ENCODE results near the gene MLEC.

DNA sequence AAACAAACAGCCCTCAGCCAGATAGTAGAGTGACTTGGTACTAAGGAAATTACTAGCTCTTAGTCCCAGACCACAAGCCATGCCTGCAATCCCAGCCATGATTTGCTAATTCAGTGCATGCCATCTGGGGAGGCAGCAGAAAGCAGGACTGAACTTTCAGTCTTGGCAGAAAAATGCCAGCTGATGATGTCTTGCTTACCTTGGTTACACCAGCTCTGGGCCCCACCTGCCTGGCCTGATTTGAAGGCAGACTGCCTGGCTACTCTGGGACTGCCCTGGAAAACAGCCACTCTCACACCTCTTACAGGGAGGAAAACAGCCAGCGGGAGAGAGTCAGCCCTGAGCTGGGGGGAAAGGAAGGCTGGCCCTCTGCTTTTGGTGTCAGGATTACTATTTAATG is 18.7 kb downstream of the MLEC start:
- TF ChIP-seq CEBPB (IDR thresholded peaks at IDR 0.05) (no peak), CTCF (IDR thresholded peaks at IDR 0.05) (no peak), KDM5A (IDR thresholded peaks at IDR 0.05) (no peak), ATOH8 (CRISPR knock-in tag; IDR thresholded peaks at IDR 0.05; ENCODE audit: low read depth) (no peak), RNF2 (IDR thresholded peaks at IDR 0.05; ENCODE audit: borderline replicate concordance, low read depth) (no peak), POLR2A (IDR thresholded peaks at IDR 0.05; ENCODE audit: low read length) (no peak), NFE2L2 (conservative IDR thresholded peaks at IDR 0.05; ENCODE audit: low read length) (no peak), SMC3 (IDR thresholded peaks at IDR 0.05) (no peak)
- TF ChIP-seq, protein P1, sequence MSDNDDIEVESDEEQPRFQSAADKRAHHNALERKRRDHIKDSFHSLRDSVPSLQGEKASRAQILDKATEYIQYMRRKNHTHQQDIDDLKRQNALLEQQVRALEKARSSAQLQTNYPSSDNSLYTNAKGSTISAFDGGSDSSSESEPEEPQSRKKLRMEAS (IDR thresholded peaks at IDR 0.05): no peak
- TF ChIP-seq, protein P2, sequence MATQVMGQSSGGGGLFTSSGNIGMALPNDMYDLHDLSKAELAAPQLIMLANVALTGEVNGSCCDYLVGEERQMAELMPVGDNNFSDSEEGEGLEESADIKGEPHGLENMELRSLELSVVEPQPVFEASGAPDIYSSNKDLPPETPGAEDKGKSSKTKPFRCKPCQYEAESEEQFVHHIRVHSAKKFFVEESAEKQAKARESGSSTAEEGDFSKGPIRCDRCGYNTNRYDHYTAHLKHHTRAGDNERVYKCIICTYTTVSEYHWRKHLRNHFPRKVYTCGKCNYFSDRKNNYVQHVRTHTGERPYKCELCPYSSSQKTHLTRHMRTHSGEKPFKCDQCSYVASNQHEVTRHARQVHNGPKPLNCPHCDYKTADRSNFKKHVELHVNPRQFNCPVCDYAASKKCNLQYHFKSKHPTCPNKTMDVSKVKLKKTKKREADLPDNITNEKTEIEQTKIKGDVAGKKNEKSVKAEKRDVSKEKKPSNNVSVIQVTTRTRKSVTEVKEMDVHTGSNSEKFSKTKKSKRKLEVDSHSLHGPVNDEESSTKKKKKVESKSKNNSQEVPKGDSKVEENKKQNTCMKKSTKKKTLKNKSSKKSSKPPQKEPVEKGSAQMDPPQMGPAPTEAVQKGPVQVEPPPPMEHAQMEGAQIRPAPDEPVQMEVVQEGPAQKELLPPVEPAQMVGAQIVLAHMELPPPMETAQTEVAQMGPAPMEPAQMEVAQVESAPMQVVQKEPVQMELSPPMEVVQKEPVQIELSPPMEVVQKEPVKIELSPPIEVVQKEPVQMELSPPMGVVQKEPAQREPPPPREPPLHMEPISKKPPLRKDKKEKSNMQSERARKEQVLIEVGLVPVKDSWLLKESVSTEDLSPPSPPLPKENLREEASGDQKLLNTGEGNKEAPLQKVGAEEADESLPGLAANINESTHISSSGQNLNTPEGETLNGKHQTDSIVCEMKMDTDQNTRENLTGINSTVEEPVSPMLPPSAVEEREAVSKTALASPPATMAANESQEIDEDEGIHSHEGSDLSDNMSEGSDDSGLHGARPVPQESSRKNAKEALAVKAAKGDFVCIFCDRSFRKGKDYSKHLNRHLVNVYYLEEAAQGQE (IDR thresholded peaks at IDR 0.05): no peak
- TF ChIP-seq, protein P3, sequence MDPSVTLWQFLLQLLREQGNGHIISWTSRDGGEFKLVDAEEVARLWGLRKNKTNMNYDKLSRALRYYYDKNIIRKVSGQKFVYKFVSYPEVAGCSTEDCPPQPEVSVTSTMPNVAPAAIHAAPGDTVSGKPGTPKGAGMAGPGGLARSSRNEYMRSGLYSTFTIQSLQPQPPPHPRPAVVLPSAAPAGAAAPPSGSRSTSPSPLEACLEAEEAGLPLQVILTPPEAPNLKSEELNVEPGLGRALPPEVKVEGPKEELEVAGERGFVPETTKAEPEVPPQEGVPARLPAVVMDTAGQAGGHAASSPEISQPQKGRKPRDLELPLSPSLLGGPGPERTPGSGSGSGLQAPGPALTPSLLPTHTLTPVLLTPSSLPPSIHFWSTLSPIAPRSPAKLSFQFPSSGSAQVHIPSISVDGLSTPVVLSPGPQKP (IDR thresholded peaks at IDR 0.05; ENCODE audit: low read depth, low read length): no peak
